ENCODE data around the gene MDN1. TPM values are rescaled to one million over a fixed set of nuclear protein-coding genes. Genes with fewer than 3 reads are reported as not detected.

Gene MDN1
- total and polyA plus RNA-seq, 8 donors = 24.6 to 42.2 (median 39.7) TPM

DNA sequence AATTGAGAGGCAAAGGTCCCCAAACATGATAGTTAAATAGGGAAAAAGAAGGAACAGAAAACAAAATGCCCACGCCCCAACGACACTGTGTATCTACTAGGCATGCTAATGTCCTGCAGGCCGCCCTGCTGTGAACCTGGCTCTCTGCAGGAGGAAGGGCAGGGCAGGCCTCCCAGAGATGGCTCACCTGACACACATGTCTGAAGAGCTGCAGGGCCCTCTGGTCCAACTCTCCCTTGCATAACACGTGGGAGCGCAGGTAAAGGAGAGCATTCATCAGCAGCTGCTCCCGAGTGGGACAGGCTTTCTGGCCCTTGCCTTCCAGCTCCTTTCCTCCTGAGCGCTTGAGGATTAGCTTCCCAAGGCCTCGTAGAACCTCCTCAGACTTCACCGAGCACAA, 127.3 kb downstream of the MDN1 start:
- intact Hi-C loops (cut with DNase I) = no loop called here
- H3K27me3 ChIP-seq = no peaks in the 10 kb centered on the region
- no peaks in the 10 kb centered on the region for H3K9me3 ChIP-seq
- peaks cover 0 to 96% of the 10 kb centered on the region in 2 donors for H3K36me3 ChIP-seq
- DNase-seq (no peak), ATAC-seq (no peak)
- H3K4me3 ChIP-seq = no peak overlapping the region
- no peaks in the 10 kb centered on the region for H3K4me1 ChIP-seq
- H3K27ac ChIP-seq = no peak overlapping the region
- no peak for TF ChIP-seq CTCF (IDR thresholded peaks at IDR 0.05)

DNA sequence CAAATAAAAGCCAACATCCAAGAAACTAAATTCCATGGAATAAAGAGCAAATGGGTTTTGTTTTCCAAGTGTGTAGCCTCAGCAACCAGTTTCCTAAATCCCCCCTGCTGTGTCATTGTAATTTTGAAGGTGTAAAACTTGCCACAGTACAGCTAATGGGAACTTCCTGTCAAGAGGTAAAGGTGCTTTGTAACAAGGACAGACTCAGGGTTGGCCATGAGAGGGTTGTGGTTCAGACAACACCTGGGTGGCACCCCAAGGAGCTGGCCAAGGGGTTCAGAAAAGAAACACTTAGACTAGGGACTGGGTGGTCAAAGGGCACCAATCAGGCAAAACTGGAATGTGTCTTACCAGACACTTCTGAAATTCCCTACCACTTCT, 128.7 kb downstream of the MDN1 start:
- no peak for TF ChIP-seq CTCF (IDR thresholded peaks at IDR 0.05)
- Histone ChIP-seq H3K27me3 (no peaks in the 10 kb centered on the region), H3K36me3 (peaks cover 0 to 99% of the 10 kb centered on the region in 2 donors), H3K4me3 (no peak overlapping the region), H3K27ac (no peak overlapping the region), H3K9me3 (no peaks in the 10 kb centered on the region), H3K4me1 (no peaks in the 10 kb centered on the region)
- ATAC-seq = no peak
- no peak for DNase-seq
- intact Hi-C loops (cut with DNase I) = no loop called here

GRCh38 chr6:89689732-89690131, 129.9 kb downstream of the MDN1 start:
- Histone ChIP-seq H3K4me3 (no peak overlapping the region), H3K9me3 (no peaks in the 10 kb centered on the region), H3K27ac (no peak overlapping the region), H3K36me3 (peaks cover 0 to 99% of the 10 kb centered on the region in 2 donors), H3K27me3 (no peaks in the 10 kb centered on the region), H3K4me1 (no peaks in the 10 kb centered on the region)
- no peak for DNase-seq
- TF ChIP-seq CTCF (IDR thresholded peaks at IDR 0.05) = no peak
- no peak for ATAC-seq
- intact Hi-C loops (cut with DNase I) = no loop called here

- TF ChIP-seq CTCF (IDR thresholded peaks at IDR 0.05) = no peak
- H3K27me3 ChIP-seq = no peaks in the 10 kb centered on the region
- H3K4me3 ChIP-seq = no peak overlapping the region
- intact Hi-C loops (cut with DNase I) = no loop called here
- no peak overlapping the region for H3K27ac ChIP-seq
- no peaks in the 10 kb centered on the region for H3K4me1 ChIP-seq
- DNase-seq (no peak), ATAC-seq (no peak)
- H3K36me3 ChIP-seq = peaks cover 0 to 99% of the 10 kb centered on the region in 2 donors
- H3K9me3 ChIP-seq = no peaks in the 10 kb centered on the region
Observed at GRCh38 chr6:89688328-89688727, 131.3 kb downstream of the MDN1 start.

GRCh38 chr6:89685311-89685710, 134.3 kb downstream of the MDN1 start:
- H3K27ac ChIP-seq = no peak overlapping the region
- H3K4me3 ChIP-seq = no peak overlapping the region
- intact Hi-C loops (cut with DNase I) = no loop called here
- DNase-seq = no peak
- H3K9me3 ChIP-seq = no peaks in the 10 kb centered on the region
- no peak for TF ChIP-seq CTCF (IDR thresholded peaks at IDR 0.05)
- no peaks in the 10 kb centered on the region for H3K4me1 ChIP-seq
- H3K27me3 ChIP-seq = no peaks in the 10 kb centered on the region
- H3K36me3 ChIP-seq = peaks cover 0 to 97% of the 10 kb centered on the region in 2 donors
- no peak for ATAC-seq
